Endothelial cell of umbilical vein (primary cell): ENCODE measurements around the gene C1orf210. TPM values are rescaled to one million over a fixed set of nuclear protein-coding genes. Genes with fewer than 3 reads are reported as not detected.

Experiments
- BruUV-seq: library from RNA; stranded (reverse); fragments of 400-500 nt; replicated peaks from 2 replicates; lab custom pipeline; 2021; lab: Mats Ljungman, UMichigan
- CTCF ChIA-PET: fragments of 300-600, 350-600 bp; sonication (Branson Sonifier 250); formaldehyde crosslinking; loops from one replicate; lab custom pipeline; 2021; ENCODE audit warnings: antibody characterized with exemption, inconsistent platforms; lab: Charles Lee
- POLR2A ChIA-PET: fragments of 300-600, 350-600 bp; sonication (Branson Sonifier 250); formaldehyde crosslinking; loops from one replicate; lab custom pipeline; 2021; ENCODE audit warnings: antibody characterized with exemption, inconsistent platforms; lab: Charles Lee
- DNase-seq: peaks from one replicate; pipeline ENCODE4 v3.0.0-alpha.2; 2011; ENCODE audit warnings: low read depth, low spot score
- FAIRE-seq: peaks from 2 replicates; lab custom pipeline; 2011; peaks lifted over from hg19 to GRCh38; lab: Jason Lieb, UNC
- H2AFZ ChIP-seq: 2 replicates; pipeline ENCODE4 v1.6.0; 2012; ENCODE audit warnings: low read depth, low read length, control low read depth, inconsistent platforms
- H3K27ac ChIP-seq: 2 replicates; pipeline ENCODE4 v1.5.1; 2011; ENCODE audit warnings: low read depth, mild to moderate bottlenecking, control low read depth, low read length, moderate library complexity; ENCODE audit not compliant: insufficient read depth
- H3K27me3 ChIP-seq, 2 experiments: 2 replicates each; pipeline versions ENCODE4 v1.6.0 to v1.6.1; 2011; ENCODE audit warnings: low read length in 2 of 2, mixed read lengths in 1 of 2; ENCODE audit not compliant: control insufficient read depth in 2 of 2, insufficient read depth in 2 of 2
- H3K36me3 ChIP-seq, 2 experiments: 2 replicates in 1 of 2; 3 replicates in 1 of 2; pipeline ENCODE4 v1.5.1; 2011; ENCODE audit warnings: low read length in 2 of 2, mild to moderate bottlenecking in 1 of 2, moderate library complexity in 1 of 2; ENCODE audit not compliant: control insufficient read depth in 2 of 2, insufficient read depth in 2 of 2; ENCODE audit errors: extremely low read depth in 1 of 2
- H3K4me1 ChIP-seq: 3 replicates; pipeline ENCODE4 v1.5.1; 2011; ENCODE audit warnings: mild to moderate bottlenecking, low read length; ENCODE audit not compliant: control insufficient read depth, insufficient read depth; ENCODE audit errors: extremely low read depth
- H3K4me2 ChIP-seq: 2 replicates; pipeline ENCODE4 v1.6.1; 2011; ENCODE audit warnings: low read length, control low read depth, mixed read lengths; ENCODE audit not compliant: insufficient read depth
- H3K4me3 ChIP-seq, 3 experiments: fragments of 200-600 bp in 1 of 3; sonication (generic), shearing (Covaris generic) in 1 of 3; replicated peaks in 1 of 3; 2 replicates each; pipeline ENCODE4 v1.5.1; 2011 to 2016; ENCODE audit warnings: control low read depth in 3 of 3, low read length in 3 of 3, mild to moderate bottlenecking in 2 of 3, inconsistent platforms in 1 of 3, low read depth in 1 of 3, moderate library complexity in 1 of 3; ENCODE audit not compliant: insufficient read depth in 1 of 3
- H3K79me2 ChIP-seq: 2 replicates; pipeline ENCODE4 v1.6.0; 2012; ENCODE audit warnings: low read length, inconsistent platforms; ENCODE audit not compliant: control insufficient read depth, insufficient read depth
- H3K9ac ChIP-seq: replicated peaks from 2 replicates; pipeline ENCODE3; 2011; ENCODE audit warnings: low read length, control low read depth; ENCODE audit not compliant: insufficient read depth; ENCODE audit errors: extremely low read depth
- H3K9me1 ChIP-seq: replicated peaks from 3 replicates; pipeline ENCODE4 v1.6.0; 2011; ENCODE audit warnings: mild to moderate bottlenecking, low read length; ENCODE audit not compliant: control insufficient read depth, insufficient read depth; ENCODE audit errors: extremely low read depth
- H3K9me3 ChIP-seq: replicated peaks from 2 replicates; pipeline ENCODE4 v1.5.1; 2012; ENCODE audit warnings: low read length, inconsistent platforms; ENCODE audit not compliant: control insufficient read depth, insufficient read depth
- H4K20me1 ChIP-seq: replicated peaks from 2 replicates; pipeline ENCODE3; 2011; ENCODE audit warnings: mild to moderate bottlenecking, low read length; ENCODE audit not compliant: control insufficient read depth, insufficient read depth; ENCODE audit errors: extremely low read depth
- EZH2 ChIP-seq: IDR thresholded peaks from 2 replicates; pipeline ENCODE4 v1.6.1; 2012; ENCODE audit warnings: borderline replicate concordance, low read depth, mild to moderate bottlenecking, moderate library complexity, low read length, inconsistent platforms; ENCODE audit not compliant: severe bottlenecking
- FOS ChIP-seq: IDR thresholded peaks from 2 replicates; pipeline ENCODE4 v1.6.1; 2011; ENCODE audit warnings: mild to moderate bottlenecking, low read length, moderate library complexity, borderline replicate concordance; ENCODE audit not compliant: insufficient read depth
- GATA2 ChIP-seq: IDR thresholded peaks from 2 replicates; pipeline ENCODE4 v1.7.0; 2011; ENCODE audit warnings: low read depth, mild to moderate bottlenecking, moderate library complexity, mixed read lengths, low read length; ENCODE audit not compliant: insufficient read length, insufficient read depth
- POLR2A ChIP-seq: IDR thresholded peaks from 2 replicates; pipeline ENCODE4 v1.6.1; 2012; ENCODE audit warnings: low read depth, mild to moderate bottlenecking, control low read depth, low read length
- dilution Hi-C: fragments of 300-500 bp; cut with MboI; formaldehyde crosslinking; loops from one replicate; pipeline ENCODE4 v1.15.0; 2019; ENCODE audit warnings: low sequenced_read_pairs; ENCODE audit not compliant: extremely low pct_ligation_motif_present
- intact Hi-C: fragments of 100-400 bp; cut with micrococcal nuclease; formaldehyde crosslinking; loops from one replicate; pipeline ENCODE4 v1.10.0; 2022
- polyA plus RNA-seq, 4 experiments: library from polyadenylated mRNA; depleted of rRNA in 3 of 4; stranded (reverse) in 3 of 4; unstranded in 1 of 4; fragments of >200 nt; gene quantifications; 2 replicates each; pipeline versions ENCODE4 v1.2.1 to v1.2.3, GENCODE V29; 2011 to 2012; ENCODE audit warnings: missing spikeins in 1 of 4
- total RNA-seq: library from RNA; stranded (reverse); gene quantifications from 2 replicates; pipeline ENCODE4 v1.2.3, GENCODE V29; 2021
- TF ChIP-seq, protein P1 (sequence below), 2 donors: IDR thresholded peaks; 1 replicate in 1 of 2; 2 replicates in 1 of 2; pipeline ENCODE4 v1.5.1; 2011; ENCODE audit warnings: low read length in 2 of 2, mild to moderate bottlenecking in 2 of 2, moderate library complexity in 2 of 2, control low read depth in 1 of 2, inconsistent platforms in 1 of 2, low read depth in 1 of 2; ENCODE audit not compliant: insufficient read depth in 1 of 2; ENCODE audit errors: extremely low read depth in 1 of 2
- TF ChIP-seq, protein P2 (sequence below): IDR thresholded peaks from 2 replicates; pipeline ENCODE4 v1.6.1; 2011; ENCODE audit not compliant: insufficient read depth, insufficient read length

The C1orf210 gene
- total and polyA plus RNA-seq, 2 donors (not counting 3 experiments of a cell fraction or from before 2014, with no cell fraction given): not detected

DNA sequence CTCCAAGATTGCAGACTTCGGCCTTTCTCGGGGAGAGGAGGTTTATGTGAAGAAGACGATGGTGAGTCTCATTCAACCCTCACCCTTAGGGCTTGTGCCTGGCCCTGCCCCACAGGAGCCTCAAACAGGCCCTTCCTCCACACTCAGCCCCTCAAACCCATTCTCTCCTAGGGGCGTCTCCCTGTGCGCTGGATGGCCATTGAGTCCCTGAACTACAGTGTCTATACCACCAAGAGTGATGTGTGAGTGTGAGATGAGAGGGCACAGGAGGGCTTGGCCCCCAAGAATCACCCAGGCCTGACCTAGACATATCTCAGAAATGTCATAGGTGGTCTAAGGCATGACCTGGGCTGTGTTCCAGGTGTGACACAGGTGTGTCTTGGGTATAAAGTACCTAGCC is 33.9 kb upstream of the C1orf210 start:
- H4K20me1 ChIP-seq: no peaks in the 10 kb centered on the region
- H3K4me2 ChIP-seq: no peak overlapping the region
- H3K36me3 ChIP-seq: peaks cover 45 to 83% of the 10 kb centered on the region in 2 experiments
- H3K4me1 ChIP-seq: no peaks in the 10 kb centered on the region
- H3K27ac ChIP-seq: no peak overlapping the region
- H3K4me3 ChIP-seq: no peak overlapping the region
- ChIA-PET CTCF (no interaction called here), POLR2A (no interaction called here)
- H3K9me1 ChIP-seq: no peaks in the 10 kb centered on the region
- H2AFZ ChIP-seq: no peak overlapping the region
- intact Hi-C loops: no loop called here
- no peak for FAIRE-seq
- dilution Hi-C loops: no loop called here
- no peak for DNase-seq
- TF ChIP-seq, protein P1, sequence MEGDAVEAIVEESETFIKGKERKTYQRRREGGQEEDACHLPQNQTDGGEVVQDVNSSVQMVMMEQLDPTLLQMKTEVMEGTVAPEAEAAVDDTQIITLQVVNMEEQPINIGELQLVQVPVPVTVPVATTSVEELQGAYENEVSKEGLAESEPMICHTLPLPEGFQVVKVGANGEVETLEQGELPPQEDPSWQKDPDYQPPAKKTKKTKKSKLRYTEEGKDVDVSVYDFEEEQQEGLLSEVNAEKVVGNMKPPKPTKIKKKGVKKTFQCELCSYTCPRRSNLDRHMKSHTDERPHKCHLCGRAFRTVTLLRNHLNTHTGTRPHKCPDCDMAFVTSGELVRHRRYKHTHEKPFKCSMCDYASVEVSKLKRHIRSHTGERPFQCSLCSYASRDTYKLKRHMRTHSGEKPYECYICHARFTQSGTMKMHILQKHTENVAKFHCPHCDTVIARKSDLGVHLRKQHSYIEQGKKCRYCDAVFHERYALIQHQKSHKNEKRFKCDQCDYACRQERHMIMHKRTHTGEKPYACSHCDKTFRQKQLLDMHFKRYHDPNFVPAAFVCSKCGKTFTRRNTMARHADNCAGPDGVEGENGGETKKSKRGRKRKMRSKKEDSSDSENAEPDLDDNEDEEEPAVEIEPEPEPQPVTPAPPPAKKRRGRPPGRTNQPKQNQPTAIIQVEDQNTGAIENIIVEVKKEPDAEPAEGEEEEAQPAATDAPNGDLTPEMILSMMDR (IDR thresholded peaks at IDR 0.05; ENCODE audit: extremely low read depth in 1 of 2, insufficient read depth in 1 of 2, low read depth in 1 of 2, low read length in 2 of 2): no peak
- no peak for TF ChIP-seq GATA2
- TF ChIP-seq, protein P2, sequence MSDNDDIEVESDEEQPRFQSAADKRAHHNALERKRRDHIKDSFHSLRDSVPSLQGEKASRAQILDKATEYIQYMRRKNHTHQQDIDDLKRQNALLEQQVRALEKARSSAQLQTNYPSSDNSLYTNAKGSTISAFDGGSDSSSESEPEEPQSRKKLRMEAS: no peak
- no peak for TF ChIP-seq FOS
- no peak for TF ChIP-seq POLR2A
- no peaks in the 10 kb centered on the region for H3K27me3 ChIP-seq
- H3K9ac ChIP-seq: no peak overlapping the region
- no peaks in the 10 kb centered on the region for H3K79me2 ChIP-seq
- BruUV-seq: no TSS peak
- H3K9me3 ChIP-seq: no peaks in the 10 kb centered on the region

DNA sequence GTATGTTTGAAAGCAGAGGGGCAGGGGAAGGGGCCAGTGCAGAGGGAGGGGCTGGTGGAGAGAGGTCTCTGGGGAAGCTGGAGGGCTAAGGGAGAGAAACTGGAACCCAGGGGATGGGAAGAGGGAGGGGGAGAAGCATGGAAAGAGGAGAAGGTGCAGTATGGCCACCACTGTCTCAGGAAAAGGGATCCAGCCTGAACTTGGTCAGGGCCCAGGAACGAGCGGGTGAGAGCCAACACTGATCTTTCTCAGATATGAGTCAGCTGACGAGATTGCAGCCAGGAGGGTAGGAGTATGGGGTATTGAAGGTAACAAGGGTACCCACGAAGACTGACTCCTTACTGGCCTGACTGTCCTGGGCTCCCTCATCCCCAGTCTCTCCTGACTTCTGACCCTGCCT is 33.5 kb upstream of the C1orf210 start:
- Histone ChIP-seq H3K36me3 (peaks cover 43 to 81% of the 10 kb centered on the region in 2 experiments), H4K20me1 (no peaks in the 10 kb centered on the region), H3K9ac (no peak overlapping the region), H3K27ac (no peak overlapping the region), H3K27me3 (no peaks in the 10 kb centered on the region), H2AFZ (no peak overlapping the region), H3K4me2 (no peak overlapping the region), H3K9me3 (no peaks in the 10 kb centered on the region), H3K4me3 (no peak overlapping the region), H3K9me1 (no peaks in the 10 kb centered on the region), H3K4me1 (no peaks in the 10 kb centered on the region), H3K79me2 (no peaks in the 10 kb centered on the region)
- ChIA-PET CTCF (no interaction called here), POLR2A (no interaction called here)
- TF ChIP-seq, protein P1 (IDR thresholded peaks at IDR 0.05; ENCODE audit: extremely low read depth in 1 of 2, insufficient read depth in 1 of 2, low read depth in 1 of 2, low read length in 2 of 2): no peak
- TF ChIP-seq EZH2 (no peak), GATA2 (no peak), POLR2A (peak; percentile 20)
- BruUV-seq: no TSS peak
- no peak for FAIRE-seq
- dilution Hi-C loops: no loop called here
- DNase-seq: no peak
- intact Hi-C loops: no loop called here
